Panc1 (cell line): Measurements from ENCODE around the gene AP3B2.

Experiments used
- POLR2AphosphoS5 ChIP-seq: IDR thresholded peaks from 2 replicates; pipeline ENCODE4 v1.6.1; 2012; ENCODE audit warnings: mild to moderate bottlenecking, low read depth, low read length, moderate library complexity
- REST ChIP-seq, 2 experiments: IDR thresholded peaks; 2 replicates each; pipeline ENCODE4 v1.6.1; 2011 to 2012; ENCODE audit warnings: low read depth in 2 of 2, control low read depth in 1 of 2, low read length in 1 of 2, mild to moderate bottlenecking in 1 of 2, moderate library complexity in 1 of 2; ENCODE audit not compliant: insufficient read depth in 1 of 2
- SIN3A ChIP-seq: IDR thresholded peaks from 2 replicates; pipeline ENCODE4 v1.6.1; 2012; ENCODE audit warnings: low read depth, mild to moderate bottlenecking, low read length, moderate library complexity, borderline replicate concordance; ENCODE audit not compliant: insufficient read depth
- TCF7L2 ChIP-seq: IDR thresholded peaks from 2 replicates; pipeline ENCODE4 v1.6.1; 2011; ENCODE audit warnings: mild to moderate bottlenecking, low read depth, low read length, inconsistent platforms
- TF ChIP-seq, protein P1 (sequence below): fragments of 450-650 bp; IDR thresholded peaks from 2 replicates; pipeline ENCODE4 v1.5.1; 2017; ENCODE audit warnings: mild to moderate bottlenecking

GRCh38 chr15:82635798-82636197, 73.9 kb downstream of the AP3B2 start:
- TF ChIP-seq, protein P1, sequence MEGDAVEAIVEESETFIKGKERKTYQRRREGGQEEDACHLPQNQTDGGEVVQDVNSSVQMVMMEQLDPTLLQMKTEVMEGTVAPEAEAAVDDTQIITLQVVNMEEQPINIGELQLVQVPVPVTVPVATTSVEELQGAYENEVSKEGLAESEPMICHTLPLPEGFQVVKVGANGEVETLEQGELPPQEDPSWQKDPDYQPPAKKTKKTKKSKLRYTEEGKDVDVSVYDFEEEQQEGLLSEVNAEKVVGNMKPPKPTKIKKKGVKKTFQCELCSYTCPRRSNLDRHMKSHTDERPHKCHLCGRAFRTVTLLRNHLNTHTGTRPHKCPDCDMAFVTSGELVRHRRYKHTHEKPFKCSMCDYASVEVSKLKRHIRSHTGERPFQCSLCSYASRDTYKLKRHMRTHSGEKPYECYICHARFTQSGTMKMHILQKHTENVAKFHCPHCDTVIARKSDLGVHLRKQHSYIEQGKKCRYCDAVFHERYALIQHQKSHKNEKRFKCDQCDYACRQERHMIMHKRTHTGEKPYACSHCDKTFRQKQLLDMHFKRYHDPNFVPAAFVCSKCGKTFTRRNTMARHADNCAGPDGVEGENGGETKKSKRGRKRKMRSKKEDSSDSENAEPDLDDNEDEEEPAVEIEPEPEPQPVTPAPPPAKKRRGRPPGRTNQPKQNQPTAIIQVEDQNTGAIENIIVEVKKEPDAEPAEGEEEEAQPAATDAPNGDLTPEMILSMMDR: no peak
- TF ChIP-seq TCF7L2 (no peak), REST (IDR thresholded peaks at IDR 0.05; ENCODE audit: insufficient read depth in 1 of 2, low read depth in 2 of 2, low read length in 1 of 2) (no peak), POLR2AphosphoS5 (no peak), SIN3A (no peak)
